GM12864 (cell line): Measurements from ENCODE around the gene RIPK4.

ENCODE experiments used
- DNase-seq: peaks from one replicate; pipeline ENCODE4 v3.0.0-alpha.2; 2011; ENCODE audit warnings: low read depth
- H3K4me3 ChIP-seq: 2 replicates; pipeline ENCODE4 v1.5.1; 2011; ENCODE audit warnings: mild to moderate bottlenecking, low read depth, low read length, control low read depth
- TF ChIP-seq, protein P1 (sequence below): IDR thresholded peaks from 2 replicates; pipeline ENCODE4 v1.5.1; 2011; ENCODE audit warnings: low read depth, mild to moderate bottlenecking, moderate library complexity, low read length, control low read depth, inconsistent platforms; ENCODE audit errors: missing control alignments

Gene RIPK4

GRCh38 chr21:41766883-41767605 lies at the start of gene RIPK4:
Gene RIPK4, minus strand, starts transcription at chr21:41767052. Its CDS starts 11 bp downstream, at chr21:41767041.
- no peak for DNase-seq
- TF ChIP-seq, protein P1, sequence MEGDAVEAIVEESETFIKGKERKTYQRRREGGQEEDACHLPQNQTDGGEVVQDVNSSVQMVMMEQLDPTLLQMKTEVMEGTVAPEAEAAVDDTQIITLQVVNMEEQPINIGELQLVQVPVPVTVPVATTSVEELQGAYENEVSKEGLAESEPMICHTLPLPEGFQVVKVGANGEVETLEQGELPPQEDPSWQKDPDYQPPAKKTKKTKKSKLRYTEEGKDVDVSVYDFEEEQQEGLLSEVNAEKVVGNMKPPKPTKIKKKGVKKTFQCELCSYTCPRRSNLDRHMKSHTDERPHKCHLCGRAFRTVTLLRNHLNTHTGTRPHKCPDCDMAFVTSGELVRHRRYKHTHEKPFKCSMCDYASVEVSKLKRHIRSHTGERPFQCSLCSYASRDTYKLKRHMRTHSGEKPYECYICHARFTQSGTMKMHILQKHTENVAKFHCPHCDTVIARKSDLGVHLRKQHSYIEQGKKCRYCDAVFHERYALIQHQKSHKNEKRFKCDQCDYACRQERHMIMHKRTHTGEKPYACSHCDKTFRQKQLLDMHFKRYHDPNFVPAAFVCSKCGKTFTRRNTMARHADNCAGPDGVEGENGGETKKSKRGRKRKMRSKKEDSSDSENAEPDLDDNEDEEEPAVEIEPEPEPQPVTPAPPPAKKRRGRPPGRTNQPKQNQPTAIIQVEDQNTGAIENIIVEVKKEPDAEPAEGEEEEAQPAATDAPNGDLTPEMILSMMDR = no peak
- H3K4me3 ChIP-seq = peak within 1 kb of the TSS; percentile 30

GRCh38 chr21:41815652-41816582 lies 49.1 kb upstream of the RIPK4 start:
- no peak for DNase-seq
- H3K4me3 ChIP-seq = no peak overlapping the region
- TF ChIP-seq, protein P1 = no peak

GRCh38 chr21:41813226-41813625 lies 46.4 kb upstream of the RIPK4 start:
- no peak overlapping the region for H3K4me3 ChIP-seq
- no peak for DNase-seq
- TF ChIP-seq, protein P1 = no peak

- H3K4me3 ChIP-seq = no peak overlapping the region
- no peak for DNase-seq
- TF ChIP-seq, protein P1 = no peak
These were observed 45.8 kb upstream of the RIPK4 start for GRCh38 chr21:41812679-41813078.

DNA sequence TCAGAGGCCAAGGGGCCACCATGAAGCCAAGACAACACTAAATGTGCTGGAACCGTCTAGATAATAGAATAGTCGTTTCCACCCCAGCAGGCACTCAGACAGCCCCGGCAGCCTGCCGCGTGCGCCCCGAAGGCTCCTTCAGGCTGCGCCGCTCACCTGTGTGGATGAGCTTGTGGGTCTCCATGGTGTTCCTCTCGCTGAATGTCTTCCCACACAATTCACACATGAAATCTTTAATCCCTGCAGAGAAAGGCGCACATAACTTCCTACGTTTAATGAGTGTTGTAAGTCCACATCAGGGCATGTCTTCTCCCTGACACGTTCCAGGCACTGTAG lies 43.7 kb upstream of the RIPK4 start:
- DNase-seq = no peak
- no peak overlapping the region for H3K4me3 ChIP-seq
- TF ChIP-seq, protein P1 = no peak

GRCh38 chr21:41809891-41810596 lies 43.2 kb upstream of the RIPK4 start:
- H3K4me3 ChIP-seq = no peak overlapping the region
- TF ChIP-seq, protein P1 = no peak
- no peak for DNase-seq
